ENCODE results near the gene PTPN11. TPM values are rescaled to one million over a fixed set of nuclear protein-coding genes. Genes with fewer than 3 reads are reported as not detected.

PTPN11 gene
- polyA plus RNA-seq, 1 experiment = 46.1 TPM

- no peaks in the 10 kb centered on the region for H3K27me3 ChIP-seq (ENCODE audit: control insufficient read depth, insufficient read depth, low read length)
- no peak for TF ChIP-seq CTCF (IDR thresholded peaks at IDR 0.05; ENCODE audit: insufficient read depth, low read depth, low read length)
- no peak for DNase-seq (ENCODE audit: low read depth)
- no peaks in the 10 kb centered on the region for H3K36me3 ChIP-seq (ENCODE audit: control insufficient read depth, insufficient read depth, low read length)
- ChIA-PET POLR2A (no interaction called here), CTCF (no interaction called here)
- H3K4me3 ChIP-seq (ENCODE audit: low read depth, low read length) = no peak overlapping the region
These were observed 2.6 kb downstream of the PTPN11 start for GRCh38 chr12:112421363-112421762.

GRCh38 chr12:112422531-112422930, 3.8 kb downstream of the PTPN11 start:
- Histone ChIP-seq H3K4me3 (ENCODE audit: low read depth, low read length) (no peak overlapping the region), H3K27me3 (ENCODE audit: control insufficient read depth, insufficient read depth, low read length) (no peaks in the 10 kb centered on the region), H3K36me3 (ENCODE audit: control insufficient read depth, insufficient read depth, low read length) (no peaks in the 10 kb centered on the region)
- ChIA-PET POLR2A (no interaction called here), CTCF (interaction anchor here (0.5 to 0.9 kb wide), 2 partner anchors 12 to 51 kb away, joined by 3 to 4 read pairs; no protein-coding TSS in a partner anchor)
- no peak for DNase-seq (ENCODE audit: low read depth)
- no peak for TF ChIP-seq CTCF (IDR thresholded peaks at IDR 0.05; ENCODE audit: insufficient read depth, low read depth, low read length)

- no peak for DNase-seq (ENCODE audit: low read depth)
- CTCF ChIA-PET = interaction anchor here (1.2 kb wide), 1 partner anchor 10 kb away, joined by 6 read pairs; no protein-coding TSS in a partner anchor
- no peak for TF ChIP-seq CTCF (IDR thresholded peaks at IDR 0.05; ENCODE audit: insufficient read depth, low read depth, low read length)
- POLR2A ChIA-PET = no interaction called here
- Histone ChIP-seq H3K4me3 (ENCODE audit: low read depth, low read length) (no peak overlapping the region), H3K27me3 (ENCODE audit: control insufficient read depth, insufficient read depth, low read length) (no peaks in the 10 kb centered on the region), H3K36me3 (ENCODE audit: control insufficient read depth, insufficient read depth, low read length) (no peaks in the 10 kb centered on the region)
These were observed 5.4 kb downstream of the PTPN11 start for GRCh38 chr12:112424126-112424525.

- CTCF ChIA-PET = no interaction called here
- POLR2A ChIA-PET = no interaction called here
- no peak for TF ChIP-seq CTCF (IDR thresholded peaks at IDR 0.05; ENCODE audit: insufficient read depth, low read depth, low read length)
- Histone ChIP-seq H3K27me3 (ENCODE audit: control insufficient read depth, insufficient read depth, low read length) (no peaks in the 10 kb centered on the region), H3K4me3 (ENCODE audit: low read depth, low read length) (no peak overlapping the region), H3K36me3 (ENCODE audit: control insufficient read depth, insufficient read depth, low read length) (no peaks in the 10 kb centered on the region)
- no peak for DNase-seq (ENCODE audit: low read depth)
These were observed 7.0 kb downstream of the PTPN11 start for GRCh38 chr12:112425582-112426382.

- POLR2A ChIA-PET = no interaction called here
These were observed 9.0 kb downstream of the PTPN11 start for GRCh38 chr12:112427760-112428159.

More at GRCh38 chr12:112427760-112428159, 9.0 kb downstream of the PTPN11 start:
- Histone ChIP-seq H3K36me3 (ENCODE audit: control insufficient read depth, insufficient read depth, low read length) (no peaks in the 10 kb centered on the region), H3K27me3 (ENCODE audit: control insufficient read depth, insufficient read depth, low read length) (no peaks in the 10 kb centered on the region), H3K4me3 (ENCODE audit: low read depth, low read length) (no peak overlapping the region)
- no peak for TF ChIP-seq CTCF (IDR thresholded peaks at IDR 0.05; ENCODE audit: insufficient read depth, low read depth, low read length)
- DNase-seq (ENCODE audit: low read depth) = no peak
- CTCF ChIA-PET = no interaction called here
